Measurements from ENCODE around the gene ALLC.

The ALLC gene

DNA sequence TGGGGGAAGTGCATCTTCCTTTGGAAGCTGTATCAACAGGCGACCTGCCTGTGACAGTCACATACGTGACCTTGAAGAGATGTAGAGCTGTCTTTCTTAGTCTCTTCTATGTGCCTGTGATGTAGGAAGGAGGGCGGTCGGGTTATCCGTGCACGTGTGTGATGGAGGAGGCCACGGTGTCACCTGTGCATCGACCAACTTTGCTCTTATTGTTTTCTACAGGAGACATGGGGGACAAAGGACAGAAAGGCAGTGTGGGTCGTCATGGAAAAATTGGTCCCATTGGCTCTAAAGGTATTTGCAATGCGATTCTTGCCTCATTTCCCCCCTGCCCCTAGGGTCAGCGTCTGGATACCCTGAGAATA lies 20.7 kb upstream of the ALLC start:
- TF ChIP-seq, protein P1, sequence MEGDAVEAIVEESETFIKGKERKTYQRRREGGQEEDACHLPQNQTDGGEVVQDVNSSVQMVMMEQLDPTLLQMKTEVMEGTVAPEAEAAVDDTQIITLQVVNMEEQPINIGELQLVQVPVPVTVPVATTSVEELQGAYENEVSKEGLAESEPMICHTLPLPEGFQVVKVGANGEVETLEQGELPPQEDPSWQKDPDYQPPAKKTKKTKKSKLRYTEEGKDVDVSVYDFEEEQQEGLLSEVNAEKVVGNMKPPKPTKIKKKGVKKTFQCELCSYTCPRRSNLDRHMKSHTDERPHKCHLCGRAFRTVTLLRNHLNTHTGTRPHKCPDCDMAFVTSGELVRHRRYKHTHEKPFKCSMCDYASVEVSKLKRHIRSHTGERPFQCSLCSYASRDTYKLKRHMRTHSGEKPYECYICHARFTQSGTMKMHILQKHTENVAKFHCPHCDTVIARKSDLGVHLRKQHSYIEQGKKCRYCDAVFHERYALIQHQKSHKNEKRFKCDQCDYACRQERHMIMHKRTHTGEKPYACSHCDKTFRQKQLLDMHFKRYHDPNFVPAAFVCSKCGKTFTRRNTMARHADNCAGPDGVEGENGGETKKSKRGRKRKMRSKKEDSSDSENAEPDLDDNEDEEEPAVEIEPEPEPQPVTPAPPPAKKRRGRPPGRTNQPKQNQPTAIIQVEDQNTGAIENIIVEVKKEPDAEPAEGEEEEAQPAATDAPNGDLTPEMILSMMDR (IDR thresholded peaks at IDR 0.05), result no peak

DNA sequence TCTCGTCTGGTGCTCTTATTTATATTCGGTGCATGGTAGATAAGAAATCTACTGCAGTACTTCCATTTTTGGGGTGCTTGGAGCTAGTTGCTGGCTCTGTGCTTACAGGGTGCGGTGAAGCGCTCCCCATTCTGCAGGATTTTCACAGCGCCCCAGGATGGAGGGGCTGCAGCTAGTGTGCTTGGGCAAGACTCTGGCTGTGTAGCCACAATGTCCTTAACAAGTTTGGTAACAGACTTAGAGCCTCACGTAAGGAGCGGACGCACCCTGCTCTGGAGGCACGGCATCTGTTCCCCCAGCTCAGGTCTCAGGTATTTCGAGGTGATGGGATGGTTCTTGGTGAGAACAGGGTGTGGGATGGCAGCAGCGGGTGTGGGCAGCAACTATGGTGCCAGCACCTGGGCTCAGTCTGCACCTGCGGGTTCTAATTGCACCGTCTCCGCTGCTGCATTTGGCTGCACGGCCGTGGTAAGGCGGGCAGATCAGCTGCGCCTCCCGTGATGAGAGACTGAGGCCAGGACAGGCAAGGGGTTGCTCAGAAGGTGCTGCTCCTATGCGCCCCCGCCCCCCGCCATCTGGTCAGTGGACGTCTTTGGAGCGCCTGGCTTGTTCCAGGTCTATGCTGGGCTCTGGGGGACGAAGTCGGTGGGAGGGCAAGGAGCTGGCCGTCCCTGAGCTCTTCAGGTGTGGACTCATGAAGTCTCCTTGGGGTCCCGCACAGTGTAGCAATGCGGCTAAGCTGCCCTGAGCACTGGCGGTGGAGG lies 20.1 kb upstream of the ALLC start:
- TF ChIP-seq, protein P1 (IDR thresholded peaks at IDR 0.05), result no peak

DNA sequence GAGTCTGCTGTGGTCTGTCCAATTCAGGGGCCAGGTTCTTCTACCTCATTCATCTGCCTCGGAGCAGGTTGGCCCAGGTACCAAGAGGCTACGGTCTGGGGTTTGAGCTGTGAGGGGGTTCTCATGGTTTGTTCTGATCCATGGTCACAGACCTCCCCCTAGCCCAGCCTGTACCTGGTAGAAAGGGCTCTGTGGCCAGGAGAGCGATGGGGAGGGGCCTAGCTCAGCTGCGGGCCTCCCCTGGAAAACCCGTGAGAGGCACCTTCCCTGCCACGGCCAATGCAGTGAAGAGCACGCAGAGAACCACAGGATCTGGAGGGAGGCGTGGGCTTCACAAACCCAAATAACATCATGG lies 19.6 kb upstream of the ALLC start:
- TF ChIP-seq, protein P1 (IDR thresholded peaks at IDR 0.05), result no peak

DNA sequence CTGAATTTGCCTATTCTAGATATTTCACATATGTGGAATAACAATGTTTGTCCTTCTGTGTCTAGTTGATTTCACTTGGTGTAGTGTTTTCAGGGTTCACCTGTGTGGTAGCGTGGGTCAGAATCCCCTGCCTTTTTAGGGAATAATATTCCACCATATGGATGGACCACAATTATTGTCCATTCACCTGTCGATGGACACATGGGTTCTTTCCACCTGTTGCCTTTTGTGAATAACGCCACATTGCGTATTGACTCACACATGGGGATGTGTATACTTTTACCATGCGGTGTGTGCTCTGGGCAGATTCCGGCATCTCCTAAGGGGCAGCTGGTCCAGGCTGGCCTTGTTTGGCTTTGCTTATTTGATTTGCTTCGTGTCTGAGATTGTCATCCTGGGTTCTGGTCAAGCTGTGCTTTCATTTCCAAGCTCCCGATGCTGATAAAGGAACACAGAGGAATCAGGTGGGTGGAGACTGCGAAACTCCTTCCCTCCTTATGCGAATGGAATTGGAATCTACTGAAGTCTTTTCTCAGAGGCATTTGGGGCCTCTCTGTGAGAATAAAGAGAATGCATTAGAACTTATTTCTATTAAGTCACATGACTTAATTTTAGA lies 18.9 kb upstream of the ALLC start:
- TF ChIP-seq, protein P1 (IDR thresholded peaks at IDR 0.05), result no peak

DNA sequence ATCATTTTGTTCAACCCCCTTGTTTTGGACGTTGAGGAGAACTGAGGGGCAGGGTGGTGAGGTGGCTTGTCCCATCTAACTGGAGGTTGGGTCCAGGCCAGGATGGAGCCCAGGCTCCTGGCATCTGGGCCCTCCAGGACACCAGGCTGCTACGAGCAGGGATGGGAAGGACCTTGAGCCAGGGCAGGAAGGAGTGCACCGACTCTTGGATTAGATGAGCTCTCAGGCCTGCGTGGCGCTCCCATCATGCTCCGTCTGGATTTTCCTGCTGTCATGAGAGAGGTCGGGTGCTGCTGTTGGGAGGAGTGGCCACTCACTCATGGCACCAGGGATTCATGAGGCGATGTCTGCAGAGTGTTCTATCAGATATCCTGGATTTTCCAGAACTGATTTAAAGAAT lies 18.3 kb upstream of the ALLC start:
- TF ChIP-seq, protein P1 (IDR thresholded peaks at IDR 0.05), result no peak

DNA sequence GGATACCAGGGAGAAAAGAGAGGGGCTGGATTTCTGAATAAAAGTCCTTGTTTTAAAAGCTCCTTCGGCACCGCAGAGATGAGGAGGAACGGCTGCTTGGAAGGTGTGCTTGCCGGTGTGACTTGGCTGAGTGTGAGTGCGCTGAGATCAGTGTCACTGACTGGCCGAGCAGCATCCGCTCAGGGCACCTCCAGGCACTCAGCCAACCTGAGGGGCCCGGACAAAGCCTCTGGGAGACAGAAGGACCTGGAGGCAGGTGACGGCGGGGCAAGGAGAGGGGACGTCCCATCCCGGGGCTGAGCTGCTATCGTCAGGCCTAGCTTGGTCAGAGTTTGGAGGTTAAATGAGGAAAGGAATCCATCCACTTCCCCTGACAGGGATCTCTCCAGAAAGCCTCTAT lies 16.8 kb upstream of the ALLC start:
- TF ChIP-seq, protein P1 (IDR thresholded peaks at IDR 0.05), result no peak

GRCh38 chr2:3641841-3642421 lies 16.1 kb upstream of the ALLC start:
- TF ChIP-seq, protein P1 (IDR thresholded peaks at IDR 0.05), result no peak
